ENCODE results near the gene BAIAP3. TPM values are rescaled to one million over a fixed set of nuclear protein-coding genes. Genes with fewer than 3 reads are reported as not detected.
A peak's percentile ranks its signal among the peaks of the same experiment; 100 is the strongest.

BAIAP3 gene
- total RNA-seq, 1 experiment from 2014 or later = not detected

GRCh38 chr16:1355591-1355990 lies 22.1 kb downstream of the BAIAP3 start:
- Histone ChIP-seq H3K79me2 (ENCODE audit: low read length) (peaks cover 59% of the 10 kb centered on the region), H3K27ac (ENCODE audit: low read length) (no peak overlapping the region), H3K36me3 (ENCODE audit: insufficient read depth, low read length) (no peaks in the 10 kb centered on the region), H3K4me2 (ENCODE audit: low read depth, low read length, poor library complexity, severe bottlenecking) (no peak overlapping the region), H4K20me1 (ENCODE audit: insufficient read depth, low read depth, low read length) (0 out of 2 replicates have a peak, but pooled peaks cover 6% of the 10 kb centered on the region), H3K9ac (ENCODE audit: low read length) (no peak overlapping the region), H2AFZ (ENCODE audit: low read length) (no peak overlapping the region), H3K4me3 (ENCODE audit: low read length) (no peak overlapping the region), H3K9me3 (ENCODE audit: low read length) (no peaks in the 10 kb centered on the region), H3K9me2 (replicated peaks; ENCODE audit: insufficient read depth, low read length) (no peaks in the 10 kb centered on the region), H3K4me1 (ENCODE audit: low read length) (peaks cover 18% of the 10 kb centered on the region), H3K27me3 (ENCODE audit: low read length) (no peaks in the 10 kb centered on the region)
- no peak for DNase-seq

GRCh38 chr16:1356061-1356900 lies 22.8 kb downstream of the BAIAP3 start:
- Histone ChIP-seq H3K4me2 (ENCODE audit: low read depth, low read length, poor library complexity, severe bottlenecking) (no peak overlapping the region), H4K20me1 (ENCODE audit: insufficient read depth, low read depth, low read length) (no peaks in the 10 kb centered on the region), H3K9me3 (ENCODE audit: low read length) (no peaks in the 10 kb centered on the region), H3K27me3 (ENCODE audit: low read length) (no peaks in the 10 kb centered on the region), H3K36me3 (ENCODE audit: insufficient read depth, low read length) (no peaks in the 10 kb centered on the region), H2AFZ (ENCODE audit: low read length) (no peak overlapping the region), H3K4me1 (ENCODE audit: low read length) (peaks cover 12% of the 10 kb centered on the region), H3K4me3 (ENCODE audit: low read length) (no peak overlapping the region), H3K79me2 (ENCODE audit: low read length) (peaks cover 52% of the 10 kb centered on the region), H3K9ac (ENCODE audit: low read length) (no peak overlapping the region), H3K27ac (ENCODE audit: low read length) (no peak overlapping the region), H3K9me2 (replicated peaks; ENCODE audit: insufficient read depth, low read length) (no peaks in the 10 kb centered on the region)
- DNase-seq = no peak

GRCh38 chr16:1357906-1358566 lies 24.6 kb downstream of the BAIAP3 start:
- H3K9ac ChIP-seq (ENCODE audit: low read length) = no peak overlapping the region
- DNase-seq = no peak
- H3K36me3 ChIP-seq (ENCODE audit: insufficient read depth, low read length) = 0 out of 2 replicates have a peak, but pooled peaks cover 3% of the 10 kb centered on the region
- no peaks in the 10 kb centered on the region for H3K9me2 ChIP-seq (replicated peaks; ENCODE audit: insufficient read depth, low read length)
- no peak overlapping the region for H3K4me3 ChIP-seq (ENCODE audit: low read length)
- no peaks in the 10 kb centered on the region for H3K27me3 ChIP-seq (ENCODE audit: low read length)
- no peaks in the 10 kb centered on the region for H4K20me1 ChIP-seq (ENCODE audit: insufficient read depth, low read depth, low read length)
- no peak overlapping the region for H3K4me2 ChIP-seq (ENCODE audit: low read depth, low read length, poor library complexity, severe bottlenecking)
- peaks cover 5% of the 10 kb centered on the region for H3K4me1 ChIP-seq (ENCODE audit: low read length)
- no peaks in the 10 kb centered on the region for H3K9me3 ChIP-seq (ENCODE audit: low read length)
- no peak overlapping the region for H3K27ac ChIP-seq (ENCODE audit: low read length)
- H3K79me2 ChIP-seq (ENCODE audit: low read length) = peaks cover 50% of the 10 kb centered on the region
- H2AFZ ChIP-seq (ENCODE audit: low read length) = no peak overlapping the region

GRCh38 chr16:1361685-1362360 lies 28.4 kb downstream of the BAIAP3 start:
- Histone ChIP-seq H4K20me1 (ENCODE audit: insufficient read depth, low read depth, low read length) (no peaks in the 10 kb centered on the region), H3K9me3 (ENCODE audit: low read length) (no peaks in the 10 kb centered on the region), H3K27me3 (ENCODE audit: low read length) (no peaks in the 10 kb centered on the region), H3K79me2 (ENCODE audit: low read length) (peaks cover 21% of the 10 kb centered on the region), H3K9me2 (replicated peaks; ENCODE audit: insufficient read depth, low read length) (no peaks in the 10 kb centered on the region), H3K4me3 (ENCODE audit: low read length) (no peak overlapping the region), H3K27ac (ENCODE audit: low read length) (no peak overlapping the region), H2AFZ (ENCODE audit: low read length) (no peak overlapping the region), H3K9ac (ENCODE audit: low read length) (no peak overlapping the region), H3K36me3 (ENCODE audit: insufficient read depth, low read length) (0 out of 2 replicates have a peak, but pooled peaks cover 3% of the 10 kb centered on the region), H3K4me2 (ENCODE audit: low read depth, low read length, poor library complexity, severe bottlenecking) (no peak overlapping the region), H3K4me1 (ENCODE audit: low read length) (no peaks in the 10 kb centered on the region)
- DNase-seq = no peak

- Histone ChIP-seq H3K27me3 (ENCODE audit: low read length) (no peaks in the 10 kb centered on the region), H3K9me2 (replicated peaks; ENCODE audit: insufficient read depth, low read length) (no peaks in the 10 kb centered on the region), H3K27ac (ENCODE audit: low read length) (no peak overlapping the region), H4K20me1 (ENCODE audit: insufficient read depth, low read depth, low read length) (no peaks in the 10 kb centered on the region), H3K79me2 (ENCODE audit: low read length) (peaks cover 21% of the 10 kb centered on the region), H2AFZ (ENCODE audit: low read length) (no peak overlapping the region), H3K9me3 (ENCODE audit: low read length) (no peaks in the 10 kb centered on the region), H3K36me3 (ENCODE audit: insufficient read depth, low read length) (0 out of 2 replicates have a peak, but pooled peaks cover 3% of the 10 kb centered on the region), H3K4me2 (ENCODE audit: low read depth, low read length, poor library complexity, severe bottlenecking) (no peak overlapping the region), H3K4me3 (ENCODE audit: low read length) (no peak overlapping the region), H3K9ac (ENCODE audit: low read length) (no peak overlapping the region), H3K4me1 (ENCODE audit: low read length) (no peaks in the 10 kb centered on the region)
- no peak for DNase-seq
These were observed 29.4 kb downstream of the BAIAP3 start for GRCh38 chr16:1362807-1363206.

- Histone ChIP-seq H2AFZ (ENCODE audit: low read length) (no peak overlapping the region), H3K9me2 (replicated peaks; ENCODE audit: insufficient read depth, low read length) (no peaks in the 10 kb centered on the region), H3K27ac (ENCODE audit: low read length) (no peak overlapping the region), H3K36me3 (ENCODE audit: insufficient read depth, low read length) (0 out of 2 replicates have a peak, but pooled peaks cover 3% of the 10 kb centered on the region), H3K9me3 (ENCODE audit: low read length) (no peaks in the 10 kb centered on the region), H3K4me1 (ENCODE audit: low read length) (no peaks in the 10 kb centered on the region), H3K4me3 (ENCODE audit: low read length) (no peak overlapping the region), H3K4me2 (ENCODE audit: low read depth, low read length, poor library complexity, severe bottlenecking) (no peak overlapping the region), H3K9ac (ENCODE audit: low read length) (no peak overlapping the region), H3K27me3 (ENCODE audit: low read length) (no peaks in the 10 kb centered on the region), H3K79me2 (ENCODE audit: low read length) (peaks cover 21% of the 10 kb centered on the region), H4K20me1 (ENCODE audit: insufficient read depth, low read depth, low read length) (no peaks in the 10 kb centered on the region)
- peak; percentile 87 for DNase-seq
These were observed 30.1 kb downstream of the BAIAP3 start for GRCh38 chr16:1363501-1364041.

- Histone ChIP-seq H3K27ac (ENCODE audit: low read length) (no peak overlapping the region), H3K36me3 (ENCODE audit: insufficient read depth, low read length) (0 out of 2 replicates have a peak, but pooled peaks cover 3% of the 10 kb centered on the region), H3K9me3 (ENCODE audit: low read length) (no peaks in the 10 kb centered on the region), H3K9ac (ENCODE audit: low read length) (no peak overlapping the region), H4K20me1 (ENCODE audit: insufficient read depth, low read depth, low read length) (no peaks in the 10 kb centered on the region), H3K4me2 (ENCODE audit: low read depth, low read length, poor library complexity, severe bottlenecking) (no peak overlapping the region), H3K4me1 (ENCODE audit: low read length) (no peaks in the 10 kb centered on the region), H3K79me2 (ENCODE audit: low read length) (peaks cover 19% of the 10 kb centered on the region), H2AFZ (ENCODE audit: low read length) (no peak overlapping the region), H3K4me3 (ENCODE audit: low read length) (no peak overlapping the region), H3K9me2 (replicated peaks; ENCODE audit: insufficient read depth, low read length) (no peaks in the 10 kb centered on the region), H3K27me3 (ENCODE audit: low read length) (no peaks in the 10 kb centered on the region)
- DNase-seq = no peak
These were observed 31.1 kb downstream of the BAIAP3 start for GRCh38 chr16:1364510-1364909.
